GM19397 (cell line): Measurements from ENCODE around the gene SH2D4B.
"Not testable (repeated sequence)": the region's sequence is repeated elsewhere in the genome, so short reads cannot be mapped to it uniquely, and the experiment has no call there.

Experiments used
- ATAC-seq: cut with Tn5 transposase; IDR thresholded peaks from one replicate; pipeline ENCODE4 v1.9.1; 2021; ENCODE audit warnings: mild to moderate bottlenecking, moderate library complexity; ENCODE audit not compliant: unreplicated experiment

Gene SH2D4B

DNA sequence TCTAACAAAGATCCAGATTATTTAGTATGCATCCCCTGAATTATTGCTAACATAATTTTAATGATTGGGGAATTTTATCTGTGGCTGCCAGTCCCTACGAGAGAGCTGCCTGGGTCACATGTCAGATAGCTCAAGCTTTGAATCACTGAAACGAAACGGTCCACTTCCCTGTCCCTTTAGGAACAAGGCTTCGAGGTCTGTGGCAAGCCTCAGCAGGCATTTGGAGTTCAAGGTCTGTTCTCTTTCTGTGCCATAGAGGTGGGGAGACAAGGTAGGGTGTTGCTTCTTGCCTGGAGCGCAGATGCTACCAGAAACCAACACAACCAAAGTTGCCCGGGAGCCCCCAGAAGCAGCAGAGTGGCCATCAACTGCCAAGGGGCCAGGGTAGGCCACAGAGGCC lies 13.9 kb upstream of the SH2D4B start:
- no peak for ATAC-seq

DNA sequence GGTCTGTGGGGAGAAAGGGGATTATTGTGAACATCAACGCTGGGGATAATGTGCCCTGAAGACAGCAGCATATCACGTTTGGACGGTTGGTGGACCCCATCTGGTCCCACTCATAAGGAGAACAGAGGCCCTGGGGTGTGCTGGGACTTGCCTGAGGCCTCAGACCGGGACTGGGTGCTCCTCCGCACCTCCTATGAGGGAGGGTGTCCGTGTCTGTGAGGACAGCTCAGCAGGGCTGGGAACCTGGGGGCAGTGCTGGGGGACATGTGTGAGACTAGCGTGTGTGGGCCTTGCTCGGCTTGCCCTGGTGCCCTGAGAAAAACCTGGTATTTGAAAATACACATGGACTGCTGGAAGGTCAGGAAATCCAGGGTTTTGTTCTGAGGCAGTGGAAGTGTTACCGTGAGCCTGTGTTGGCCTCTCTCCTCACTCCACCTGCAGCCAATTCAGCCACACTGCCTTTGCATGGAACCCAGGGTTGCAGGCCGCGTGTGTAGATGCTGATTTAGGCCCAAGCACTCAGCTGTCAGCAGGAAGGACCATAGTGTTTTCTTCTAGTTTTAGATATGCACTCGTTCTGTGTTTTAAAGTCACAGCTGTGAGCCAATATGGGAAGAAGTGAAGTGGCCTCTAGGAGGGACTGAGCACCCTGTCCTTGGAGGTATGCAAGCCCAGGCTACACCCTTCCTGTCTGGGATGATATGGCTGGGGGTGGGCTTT lies 13.4 kb upstream of the SH2D4B start:
- no peak for ATAC-seq

DNA sequence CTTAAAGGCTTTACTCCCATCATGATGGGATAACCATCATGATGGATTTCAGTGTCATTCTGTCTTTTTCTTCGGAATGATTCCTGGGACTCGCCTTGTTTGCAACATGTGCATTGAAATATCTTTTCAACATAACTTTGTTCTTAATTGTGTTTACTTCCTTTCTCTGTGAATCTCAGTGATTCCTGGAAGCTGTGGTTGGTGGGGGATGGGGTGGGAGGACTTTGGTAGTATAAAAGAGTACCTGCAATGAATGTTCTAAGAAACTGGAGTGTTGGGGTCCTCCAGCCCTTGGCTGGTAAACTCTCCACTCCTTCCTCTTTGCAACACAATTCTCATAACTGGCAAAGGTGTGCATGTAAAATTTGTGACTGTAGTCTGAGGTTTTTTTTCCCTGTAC lies 11.5 kb upstream of the SH2D4B start:
- no peak for ATAC-seq

DNA sequence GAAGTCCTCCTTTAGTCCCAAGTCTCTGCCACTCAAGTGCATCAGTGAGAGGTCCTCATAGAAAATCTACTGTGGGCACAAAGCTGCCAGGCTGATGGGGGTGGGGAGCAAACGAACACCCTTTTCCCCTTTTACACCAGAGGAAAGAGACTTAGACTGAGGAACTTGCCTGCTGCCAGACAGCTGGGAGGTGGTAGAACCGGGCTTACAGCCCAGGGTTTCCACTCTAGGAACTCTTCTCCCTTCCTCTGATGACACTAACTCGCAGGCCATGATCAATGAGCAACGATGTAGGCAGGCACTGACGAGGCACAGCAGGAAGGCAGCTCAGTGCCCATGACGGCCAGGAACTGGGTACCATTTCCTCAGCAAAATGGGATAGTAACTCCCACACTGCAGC lies 11.0 kb upstream of the SH2D4B start:
- no peak for ATAC-seq

DNA sequence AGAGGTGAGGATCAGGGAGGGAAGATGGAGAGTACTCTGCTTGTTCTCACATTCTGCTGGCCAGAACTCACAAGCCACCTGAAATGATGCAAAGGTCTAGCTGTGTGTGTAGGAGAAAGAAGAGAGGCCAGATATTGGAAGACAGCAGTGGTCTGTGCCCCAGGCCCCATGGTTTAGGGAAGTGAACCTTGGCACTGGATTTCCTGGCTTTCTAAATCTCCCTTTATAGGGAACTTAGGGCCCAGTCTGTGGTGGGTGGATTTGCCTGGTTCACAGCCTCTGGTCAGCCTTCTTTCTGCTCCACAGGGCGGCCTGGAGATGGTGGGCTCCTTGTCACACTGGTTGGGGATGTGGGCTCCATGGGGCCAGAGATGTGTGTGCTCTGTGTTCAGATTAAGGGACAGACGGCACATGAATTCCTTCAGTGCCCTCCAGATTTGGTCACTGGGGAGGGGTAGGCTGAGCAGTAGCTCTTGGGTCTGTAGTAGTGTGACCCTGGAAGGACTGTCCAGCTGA lies 9.5 kb upstream of the SH2D4B start:
- ATAC-seq, result no peak

DNA sequence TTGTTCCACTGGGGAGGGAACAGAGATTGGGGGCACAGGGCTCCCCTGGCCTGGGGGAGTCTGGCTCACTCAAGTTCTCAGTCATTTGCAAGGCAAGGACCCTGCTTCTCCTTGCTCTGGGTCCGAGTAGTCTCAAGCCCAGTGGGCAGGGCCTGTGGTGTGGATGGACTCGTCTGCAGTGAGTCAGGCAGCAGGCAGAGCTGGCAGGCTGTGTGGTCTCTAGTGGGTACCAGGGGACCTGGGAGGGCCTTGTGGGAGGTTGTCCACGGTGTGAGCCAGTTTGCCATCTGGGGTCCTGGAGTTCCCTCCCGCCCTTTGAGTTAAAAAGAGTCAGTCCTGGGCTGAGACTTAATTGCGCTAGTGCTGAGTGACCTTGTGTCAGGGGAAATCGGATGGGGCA lies 8.8 kb upstream of the SH2D4B start:
- ATAC-seq, result no peak

DNA sequence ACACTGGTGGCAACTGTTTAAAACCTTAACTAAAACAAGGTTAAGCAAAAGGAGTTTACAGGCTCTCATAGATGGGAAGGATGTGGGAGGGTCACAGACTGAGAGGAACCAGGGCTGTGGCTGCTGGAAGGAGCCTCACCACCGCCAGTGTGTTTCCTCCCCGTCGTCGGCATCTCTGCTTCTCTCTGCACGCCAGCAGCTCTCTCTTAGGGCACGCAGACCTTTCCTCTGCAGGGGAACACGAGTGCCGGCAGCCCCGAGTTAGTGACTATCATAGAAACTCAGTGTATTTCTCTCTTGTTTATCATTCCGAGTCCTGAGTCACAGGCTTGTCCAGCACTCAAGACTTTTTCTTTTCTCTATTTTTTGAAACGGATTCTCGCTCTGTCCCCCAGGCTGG lies 8.1 kb upstream of the SH2D4B start:
- ATAC-seq, result no peak

DNA sequence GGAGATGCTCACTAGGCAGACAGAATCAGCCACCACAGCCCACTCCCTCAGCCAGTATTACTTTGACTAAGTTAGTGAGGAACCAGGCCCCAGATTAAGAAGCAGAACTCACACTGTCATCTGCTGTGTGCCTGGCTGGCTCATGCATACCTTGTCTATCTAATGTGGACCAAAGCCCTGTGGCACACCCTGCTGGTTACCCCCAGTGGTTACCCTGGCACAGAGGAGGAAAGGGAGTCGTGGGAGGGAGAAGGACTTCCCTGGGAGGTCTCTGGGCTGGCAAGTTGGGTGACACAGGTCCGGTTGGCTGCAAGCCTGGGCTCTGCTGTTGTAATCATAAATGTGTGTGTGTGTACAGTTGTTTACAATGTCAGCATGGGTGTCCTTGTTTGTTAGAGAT lies 7.5 kb upstream of the SH2D4B start:
- no peak for ATAC-seq

DNA sequence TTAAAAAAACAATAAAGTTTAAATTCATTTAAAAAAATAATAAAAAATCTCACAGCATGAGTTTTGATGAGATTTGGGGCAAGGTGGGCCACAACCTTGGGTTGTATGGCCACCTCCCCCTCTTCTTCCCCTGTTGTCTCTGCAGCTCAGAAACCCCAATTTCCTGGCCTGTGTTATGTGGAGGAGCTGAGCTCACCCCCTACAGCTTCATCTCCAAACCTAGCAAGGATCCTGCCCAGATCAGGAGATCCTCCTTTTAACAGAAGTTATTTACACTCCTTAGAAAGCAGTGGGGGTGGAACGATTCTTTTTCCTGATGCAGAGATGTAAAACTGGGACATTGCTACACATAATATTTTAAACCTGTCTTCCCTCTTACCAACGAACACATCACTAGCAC lies 6.9 kb upstream of the SH2D4B start:
- no peak for ATAC-seq

DNA sequence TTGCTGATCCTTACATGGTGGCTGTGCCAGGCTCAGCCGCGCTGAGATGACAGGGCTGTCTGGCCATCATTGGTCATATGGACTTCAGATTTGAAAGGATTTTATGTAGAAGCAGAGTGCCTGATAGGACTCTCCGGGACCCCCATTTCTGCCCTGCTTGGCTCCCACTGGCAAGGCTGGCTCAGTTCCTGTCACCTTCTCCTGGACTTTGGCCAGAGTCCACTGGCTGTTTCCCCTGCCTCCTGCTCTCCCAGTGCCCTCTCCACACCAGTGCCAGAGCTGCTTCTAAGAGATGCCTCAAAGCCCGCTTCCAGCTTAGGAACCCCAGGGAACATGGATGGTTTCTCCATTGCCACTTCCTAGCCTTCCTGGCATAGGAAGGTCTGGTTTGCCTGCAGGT lies 5.1 kb upstream of the SH2D4B start:
- no peak for ATAC-seq

DNA sequence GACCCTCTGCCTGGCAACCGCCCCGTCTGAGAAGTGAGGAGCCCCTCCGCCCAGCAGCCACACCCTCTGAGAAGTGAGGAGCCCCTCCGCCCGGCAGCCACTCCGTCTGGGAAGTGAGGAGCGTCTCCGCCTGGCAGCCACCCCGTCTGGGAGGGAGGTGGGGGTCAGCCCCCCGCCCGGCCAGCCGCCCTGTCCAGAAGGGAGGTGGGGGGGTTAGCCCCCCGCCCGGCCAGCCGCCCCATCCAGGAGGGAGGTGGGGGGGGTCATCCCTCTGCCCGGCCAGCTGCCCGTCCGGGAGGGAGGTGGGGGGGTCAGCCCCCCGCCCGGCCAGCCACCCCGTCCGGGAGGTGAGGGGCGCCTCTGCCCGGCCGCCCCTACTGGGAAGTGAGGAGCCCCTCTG lies 3.6 kb upstream of the SH2D4B start:
- not testable (repeated sequence) for ATAC-seq

DNA sequence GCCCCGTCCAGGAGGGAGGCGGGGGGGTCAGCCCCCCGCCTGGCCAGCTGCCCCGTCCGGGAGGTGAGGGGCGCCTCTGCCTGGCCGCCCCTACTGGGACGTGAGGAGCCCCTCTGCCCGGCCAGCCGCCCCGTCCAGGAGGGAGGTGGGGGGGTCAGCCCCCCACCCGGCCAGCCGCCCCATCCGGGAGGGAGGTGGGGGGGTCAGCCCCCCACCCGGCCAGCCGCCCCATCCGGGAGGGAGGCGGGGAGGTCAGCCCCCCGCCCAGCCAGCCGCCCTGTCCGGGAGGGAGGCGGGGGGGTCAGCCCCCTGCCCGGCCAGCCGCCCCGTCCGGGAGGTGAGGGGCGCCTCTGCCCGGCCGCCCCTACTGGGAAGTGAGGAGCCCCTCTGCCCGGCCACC lies 3.1 kb upstream of the SH2D4B start:
- ATAC-seq, result not testable (repeated sequence)

DNA sequence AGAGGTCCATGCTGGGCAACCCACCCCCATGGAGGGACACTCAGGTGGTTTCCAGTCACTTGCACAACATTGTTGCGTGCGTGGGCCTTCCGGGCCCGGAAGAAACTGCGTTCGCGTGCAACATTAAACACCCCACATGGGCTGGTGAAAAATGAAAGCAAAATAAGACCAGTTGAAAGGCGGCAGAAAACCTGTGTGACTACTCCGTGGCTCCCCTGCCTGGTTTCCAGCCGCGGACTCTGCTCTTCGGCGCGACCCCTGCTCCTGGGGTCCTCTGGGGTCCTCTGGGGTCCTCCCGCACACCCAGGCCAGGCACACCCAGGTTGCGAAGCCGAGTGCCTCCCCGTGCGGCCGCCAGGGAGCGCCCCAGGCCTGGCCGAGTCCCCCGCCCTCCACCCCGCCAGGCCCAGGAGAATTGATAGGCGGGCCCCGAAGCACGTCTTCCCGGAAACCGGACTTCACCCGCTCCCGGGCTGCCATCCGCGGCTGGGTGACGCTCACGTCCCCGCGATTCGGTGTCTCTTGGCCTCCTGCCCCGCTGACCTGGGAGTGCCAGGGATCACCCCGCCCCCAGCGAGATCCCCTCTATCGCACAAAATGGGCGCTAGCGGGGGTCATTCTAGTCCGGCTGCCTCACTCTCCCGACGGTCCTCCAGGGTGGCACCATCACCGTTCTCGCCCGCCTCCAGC lies 1.9 kb upstream of the SH2D4B start:
- ATAC-seq, result peak; percentile 90

DNA sequence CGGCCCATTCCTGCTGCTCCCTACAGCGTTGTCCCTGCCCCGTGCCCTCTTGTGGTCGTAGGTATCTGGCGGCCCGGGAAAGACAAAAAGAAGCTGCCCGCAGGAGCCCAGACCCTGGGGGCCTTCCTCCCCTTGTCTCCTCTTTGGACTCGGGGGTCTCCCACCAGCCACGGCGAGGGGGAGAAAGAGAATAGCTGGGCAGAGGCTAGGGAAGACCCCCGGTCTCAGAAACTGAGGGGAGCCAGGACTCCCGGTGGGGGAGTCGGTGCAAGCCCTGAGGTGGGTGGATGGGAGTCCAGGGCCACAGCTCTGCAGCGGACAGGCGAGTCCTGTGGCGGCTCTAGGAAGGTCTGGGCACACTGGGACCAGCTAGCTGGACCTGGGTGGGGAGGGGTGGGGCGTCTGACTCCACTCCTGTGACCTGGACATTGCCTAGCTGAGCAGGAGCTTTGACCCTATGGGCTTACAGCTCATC lies 1.3 kb upstream of the SH2D4B start:
- ATAC-seq, result no peak

DNA sequence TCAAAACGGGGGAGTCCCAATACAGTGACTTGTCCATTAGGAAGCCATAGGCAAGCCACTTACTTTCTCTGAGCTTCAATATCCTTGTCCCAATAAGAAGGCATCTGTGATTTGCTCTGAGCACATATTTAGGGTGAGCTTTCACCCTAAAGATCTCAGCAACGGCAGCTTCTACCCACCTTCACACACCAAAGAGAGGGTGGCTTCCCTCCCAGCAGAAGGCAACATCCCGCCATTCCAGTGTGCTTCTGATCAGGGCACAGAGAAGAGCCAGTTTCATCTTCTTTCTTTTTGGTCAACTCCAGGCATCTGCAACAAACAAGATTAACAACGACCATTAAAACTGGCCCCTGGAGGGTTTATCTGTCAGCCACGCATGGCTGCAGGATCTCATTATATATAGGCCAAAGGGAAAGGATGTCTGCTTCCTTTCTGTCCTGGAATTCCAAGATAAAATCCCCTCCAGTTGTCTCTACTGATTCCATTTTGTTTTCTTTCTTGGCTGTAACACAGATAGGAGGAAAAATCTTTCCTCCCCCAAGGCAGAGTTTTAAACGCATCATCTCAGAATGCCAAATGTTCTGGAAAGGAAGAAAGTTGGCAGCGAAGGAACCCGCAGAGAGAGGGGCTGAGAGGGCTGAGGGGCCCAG lies 491 bp upstream of the SH2D4B start:
- ATAC-seq, result no peak

DNA sequence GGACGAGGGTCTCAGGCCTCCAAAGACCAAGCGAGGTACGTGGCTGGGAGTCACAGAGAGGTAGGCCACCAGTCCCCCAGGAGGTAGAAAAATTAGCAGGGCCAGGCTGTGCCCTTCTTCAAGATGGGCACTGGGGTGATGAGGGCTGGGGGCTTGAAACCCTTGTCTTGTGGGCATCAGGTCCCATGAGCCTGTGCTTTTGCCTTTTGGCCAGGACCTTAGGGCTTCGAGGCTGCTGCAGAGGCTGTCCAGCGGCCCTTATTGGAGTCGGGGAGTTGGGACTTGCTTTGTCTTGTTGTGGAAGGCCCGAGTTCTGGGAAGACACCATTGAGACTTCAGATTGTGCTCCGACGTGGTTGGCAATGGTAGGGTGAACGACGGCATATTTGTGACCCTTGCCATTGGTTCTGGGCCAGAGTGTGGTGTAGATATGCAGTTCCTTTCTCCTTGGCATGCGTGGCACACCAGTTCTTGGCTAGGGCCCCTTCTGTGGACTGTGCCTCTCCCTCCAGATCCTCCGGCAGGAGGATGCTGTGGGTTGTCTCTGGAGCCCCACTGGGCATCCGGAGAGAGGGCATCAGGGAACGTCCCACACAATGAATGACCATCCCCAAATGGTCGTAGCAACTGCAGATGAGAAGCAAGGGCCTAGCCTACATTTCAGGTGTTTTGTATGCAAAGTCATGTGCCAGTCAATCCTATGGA lies 931 bp downstream of the SH2D4B start:
- no peak for ATAC-seq

DNA sequence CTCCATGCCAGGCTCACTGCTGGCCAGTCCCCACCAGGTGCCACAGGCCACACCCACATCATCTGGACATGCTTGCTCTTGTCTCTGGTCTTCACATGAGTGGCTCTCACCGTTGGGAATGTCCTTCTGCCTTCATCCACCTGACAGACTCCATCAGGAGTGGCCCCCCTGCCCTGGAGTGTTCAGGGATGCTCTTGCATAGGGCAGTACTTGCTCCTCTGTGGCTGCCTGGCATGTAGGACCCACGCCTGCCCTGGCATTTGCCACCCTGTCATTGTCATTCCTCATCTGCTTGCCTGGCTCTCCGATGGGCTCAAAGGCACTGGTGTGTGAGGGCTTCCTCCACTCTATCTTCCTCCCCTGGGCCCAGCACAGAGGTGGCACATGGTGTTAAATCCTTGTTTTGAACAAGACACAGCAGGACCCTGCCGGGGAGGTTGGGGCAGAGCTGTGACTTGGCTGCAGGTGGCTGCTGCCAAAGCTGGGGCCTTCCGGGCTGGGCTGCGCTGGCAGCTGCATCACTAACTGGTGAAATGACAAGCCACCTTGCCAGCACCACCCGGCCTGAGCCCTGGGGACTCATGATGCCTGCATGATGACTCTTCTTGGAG lies 1.8 kb downstream of the SH2D4B start:
- no peak for ATAC-seq

DNA sequence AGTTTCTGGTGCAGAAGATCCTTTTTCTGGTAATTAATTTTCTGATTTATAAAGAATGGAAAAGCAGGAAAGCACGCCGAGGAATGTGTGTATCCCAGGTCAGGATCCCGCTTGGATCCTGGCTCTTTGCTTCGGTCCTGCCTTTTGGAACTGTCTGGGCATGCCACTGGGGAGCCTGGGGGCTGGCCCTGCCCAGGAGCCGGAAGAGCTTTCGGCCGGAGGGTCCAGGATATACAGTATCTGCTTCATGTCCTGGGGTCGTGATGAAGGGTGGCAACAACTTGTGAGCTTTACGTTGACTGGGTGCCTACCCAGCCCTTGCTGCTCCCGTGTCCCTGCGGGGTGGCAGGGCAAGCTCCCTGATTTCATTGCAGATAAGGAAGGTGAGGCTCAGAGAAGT lies 2.4 kb downstream of the SH2D4B start:
- ATAC-seq, result no peak

DNA sequence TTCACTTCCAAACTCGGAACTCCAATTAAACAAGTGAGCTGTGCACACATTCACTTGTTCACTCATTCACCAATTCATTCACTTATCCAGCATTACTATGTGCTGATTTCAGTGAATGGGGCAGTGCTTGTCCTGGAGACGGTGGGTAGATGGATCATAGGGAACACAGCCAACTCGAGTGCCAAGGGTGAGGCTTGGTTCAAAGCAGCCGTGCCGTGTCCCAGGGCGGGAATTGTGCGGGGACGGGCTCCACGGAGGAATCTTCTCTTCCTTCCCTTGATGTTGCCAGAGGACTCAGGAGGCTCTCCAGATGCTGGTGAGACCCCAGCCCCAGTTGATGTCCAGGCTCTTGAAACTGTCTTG lies 2.9 kb downstream of the SH2D4B start:
- no peak for ATAC-seq

DNA sequence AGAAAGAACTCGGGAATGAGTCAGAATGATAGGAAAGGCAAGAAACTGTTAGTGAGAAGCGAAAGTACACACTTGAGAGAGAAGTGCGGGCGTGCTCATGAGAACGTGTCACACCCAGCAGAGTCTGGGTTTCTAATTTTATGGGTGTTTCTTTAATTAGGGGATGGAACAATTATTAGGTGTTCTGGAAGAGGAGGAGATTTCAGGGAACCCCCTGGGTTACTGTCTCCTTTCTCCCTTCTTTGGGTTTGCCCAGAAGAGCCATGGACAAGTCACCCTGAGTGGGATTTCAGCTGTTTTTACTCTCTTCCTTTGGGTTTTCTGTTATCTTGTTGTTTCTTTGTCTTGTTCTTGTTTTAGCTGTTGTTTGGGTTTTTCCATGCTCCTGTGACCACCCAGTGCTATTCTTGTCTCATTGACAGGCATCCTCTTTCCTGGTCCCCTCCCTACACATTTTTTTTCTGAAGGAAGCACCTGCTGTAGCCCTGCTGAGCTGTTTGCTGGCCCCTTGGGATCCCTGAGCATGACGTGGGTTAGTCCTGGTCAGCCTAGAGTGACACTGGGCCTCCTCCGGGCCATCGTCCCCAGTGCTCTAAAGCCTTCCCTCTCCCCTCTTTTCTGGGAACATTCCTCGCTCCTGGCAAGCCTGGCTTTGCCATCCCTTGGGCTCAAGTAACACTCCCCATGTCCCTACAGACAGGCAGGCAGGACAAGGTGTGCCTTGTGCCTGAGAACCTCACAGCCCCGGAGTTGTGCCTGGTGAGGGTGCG lies 3.5 kb downstream of the SH2D4B start:
- ATAC-seq, result peak; percentile 53
